ENCODE measurements around the gene FAM120A.

DNA sequence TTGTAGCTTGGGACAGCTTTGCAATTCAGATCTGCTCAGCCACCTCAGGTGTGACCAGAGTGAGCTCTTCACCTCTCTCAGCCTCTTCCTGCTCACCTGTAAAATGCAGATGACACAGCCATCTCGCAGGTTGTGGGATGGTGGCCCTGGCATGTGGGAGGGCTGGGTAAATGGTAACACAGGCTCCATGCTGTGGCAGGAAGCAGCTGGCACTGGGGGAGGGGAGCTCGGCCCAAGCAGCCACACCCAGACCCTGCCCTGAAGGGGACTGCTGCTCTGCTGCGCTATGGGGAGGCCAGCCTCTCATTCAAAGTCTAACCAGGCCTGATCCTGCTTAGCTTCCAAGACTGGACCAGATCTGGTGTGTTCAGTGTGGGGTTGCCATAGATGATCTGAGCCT is 149.0 kb downstream of the FAM120A start:
- TF ChIP-seq, protein P1, sequence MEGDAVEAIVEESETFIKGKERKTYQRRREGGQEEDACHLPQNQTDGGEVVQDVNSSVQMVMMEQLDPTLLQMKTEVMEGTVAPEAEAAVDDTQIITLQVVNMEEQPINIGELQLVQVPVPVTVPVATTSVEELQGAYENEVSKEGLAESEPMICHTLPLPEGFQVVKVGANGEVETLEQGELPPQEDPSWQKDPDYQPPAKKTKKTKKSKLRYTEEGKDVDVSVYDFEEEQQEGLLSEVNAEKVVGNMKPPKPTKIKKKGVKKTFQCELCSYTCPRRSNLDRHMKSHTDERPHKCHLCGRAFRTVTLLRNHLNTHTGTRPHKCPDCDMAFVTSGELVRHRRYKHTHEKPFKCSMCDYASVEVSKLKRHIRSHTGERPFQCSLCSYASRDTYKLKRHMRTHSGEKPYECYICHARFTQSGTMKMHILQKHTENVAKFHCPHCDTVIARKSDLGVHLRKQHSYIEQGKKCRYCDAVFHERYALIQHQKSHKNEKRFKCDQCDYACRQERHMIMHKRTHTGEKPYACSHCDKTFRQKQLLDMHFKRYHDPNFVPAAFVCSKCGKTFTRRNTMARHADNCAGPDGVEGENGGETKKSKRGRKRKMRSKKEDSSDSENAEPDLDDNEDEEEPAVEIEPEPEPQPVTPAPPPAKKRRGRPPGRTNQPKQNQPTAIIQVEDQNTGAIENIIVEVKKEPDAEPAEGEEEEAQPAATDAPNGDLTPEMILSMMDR (IDR thresholded peaks at IDR 0.05; ENCODE audit: low read depth, low read length, missing input control), result no peak
- TF ChIP-seq EGR1 (IDR thresholded peaks at IDR 0.05; ENCODE audit: low read depth in 2 of 2) (no peak), GABPA (IDR thresholded peaks at IDR 0.05 in 1 of 2, conservative IDR thresholded peaks at IDR 0.05 in 1 of 2) (no peak), FOXA1 (IDR thresholded peaks at IDR 0.05) (no peak), RAD21 (IDR thresholded peaks at IDR 0.05) (no peak), HNF4G (IDR thresholded peaks at IDR 0.05) (no peak), HNF4A (conservative IDR thresholded peaks at IDR 0.05) (no peak), RXRA (IDR thresholded peaks at IDR 0.05) (no peak), TAF1 (conservative IDR thresholded peaks at IDR 0.05) (no peak)
- TF ChIP-seq, protein P2, sequence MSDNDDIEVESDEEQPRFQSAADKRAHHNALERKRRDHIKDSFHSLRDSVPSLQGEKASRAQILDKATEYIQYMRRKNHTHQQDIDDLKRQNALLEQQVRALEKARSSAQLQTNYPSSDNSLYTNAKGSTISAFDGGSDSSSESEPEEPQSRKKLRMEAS (IDR thresholded peaks at IDR 0.05), result no peak
- TF ChIP-seq, protein P3, sequence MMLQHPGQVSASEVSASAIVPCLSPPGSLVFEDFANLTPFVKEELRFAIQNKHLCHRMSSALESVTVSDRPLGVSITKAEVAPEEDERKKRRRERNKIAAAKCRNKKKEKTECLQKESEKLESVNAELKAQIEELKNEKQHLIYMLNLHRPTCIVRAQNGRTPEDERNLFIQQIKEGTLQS (IDR thresholded peaks at IDR 0.05), result no peak
- TF ChIP-seq, protein P4, sequence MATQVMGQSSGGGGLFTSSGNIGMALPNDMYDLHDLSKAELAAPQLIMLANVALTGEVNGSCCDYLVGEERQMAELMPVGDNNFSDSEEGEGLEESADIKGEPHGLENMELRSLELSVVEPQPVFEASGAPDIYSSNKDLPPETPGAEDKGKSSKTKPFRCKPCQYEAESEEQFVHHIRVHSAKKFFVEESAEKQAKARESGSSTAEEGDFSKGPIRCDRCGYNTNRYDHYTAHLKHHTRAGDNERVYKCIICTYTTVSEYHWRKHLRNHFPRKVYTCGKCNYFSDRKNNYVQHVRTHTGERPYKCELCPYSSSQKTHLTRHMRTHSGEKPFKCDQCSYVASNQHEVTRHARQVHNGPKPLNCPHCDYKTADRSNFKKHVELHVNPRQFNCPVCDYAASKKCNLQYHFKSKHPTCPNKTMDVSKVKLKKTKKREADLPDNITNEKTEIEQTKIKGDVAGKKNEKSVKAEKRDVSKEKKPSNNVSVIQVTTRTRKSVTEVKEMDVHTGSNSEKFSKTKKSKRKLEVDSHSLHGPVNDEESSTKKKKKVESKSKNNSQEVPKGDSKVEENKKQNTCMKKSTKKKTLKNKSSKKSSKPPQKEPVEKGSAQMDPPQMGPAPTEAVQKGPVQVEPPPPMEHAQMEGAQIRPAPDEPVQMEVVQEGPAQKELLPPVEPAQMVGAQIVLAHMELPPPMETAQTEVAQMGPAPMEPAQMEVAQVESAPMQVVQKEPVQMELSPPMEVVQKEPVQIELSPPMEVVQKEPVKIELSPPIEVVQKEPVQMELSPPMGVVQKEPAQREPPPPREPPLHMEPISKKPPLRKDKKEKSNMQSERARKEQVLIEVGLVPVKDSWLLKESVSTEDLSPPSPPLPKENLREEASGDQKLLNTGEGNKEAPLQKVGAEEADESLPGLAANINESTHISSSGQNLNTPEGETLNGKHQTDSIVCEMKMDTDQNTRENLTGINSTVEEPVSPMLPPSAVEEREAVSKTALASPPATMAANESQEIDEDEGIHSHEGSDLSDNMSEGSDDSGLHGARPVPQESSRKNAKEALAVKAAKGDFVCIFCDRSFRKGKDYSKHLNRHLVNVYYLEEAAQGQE (IDR thresholded peaks at IDR 0.05), result no peak
- TF ChIP-seq, protein P5, sequence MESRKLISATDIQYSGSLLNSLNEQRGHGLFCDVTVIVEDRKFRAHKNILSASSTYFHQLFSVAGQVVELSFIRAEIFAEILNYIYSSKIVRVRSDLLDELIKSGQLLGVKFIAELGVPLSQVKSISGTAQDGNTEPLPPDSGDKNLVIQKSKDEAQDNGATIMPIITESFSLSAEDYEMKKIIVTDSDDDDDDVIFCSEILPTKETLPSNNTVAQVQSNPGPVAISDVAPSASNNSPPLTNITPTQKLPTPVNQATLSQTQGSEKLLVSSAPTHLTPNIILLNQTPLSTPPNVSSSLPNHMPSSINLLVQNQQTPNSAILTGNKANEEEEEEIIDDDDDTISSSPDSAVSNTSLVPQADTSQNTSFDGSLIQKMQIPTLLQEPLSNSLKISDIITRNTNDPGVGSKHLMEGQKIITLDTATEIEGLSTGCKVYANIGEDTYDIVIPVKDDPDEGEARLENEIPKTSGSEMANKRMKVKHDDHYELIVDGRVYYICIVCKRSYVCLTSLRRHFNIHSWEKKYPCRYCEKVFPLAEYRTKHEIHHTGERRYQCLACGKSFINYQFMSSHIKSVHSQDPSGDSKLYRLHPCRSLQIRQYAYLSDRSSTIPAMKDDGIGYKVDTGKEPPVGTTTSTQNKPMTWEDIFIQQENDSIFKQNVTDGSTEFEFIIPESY (IDR thresholded peaks at IDR 0.05), result no peak
